ENCODE data around the gene NUDT9. TPM values are rescaled to one million over a fixed set of nuclear protein-coding genes. Genes with fewer than 3 reads are reported as not detected.
"Not testable (repeated sequence)": the region's sequence is repeated elsewhere in the genome, so short reads cannot be mapped to it uniquely, and the experiment has no call there.

Gene NUDT9
- total RNA-seq, 1 donor from 2014 or later, result 33.7 TPM

GRCh38 chr4:87392183-87392582 lies 30.2 kb upstream of the NUDT9 start:
- no peaks in the 10 kb centered on the region for H4K20me1 ChIP-seq (ENCODE audit: insufficient read depth, low read length)
- Mint-ChIP-seq H3K27me3 (ENCODE audit: low read depth, unreplicated experiment) (no peaks in the 10 kb centered on the region), H3K27ac (ENCODE audit: unreplicated experiment) (no peak overlapping the region), H3K9me3 (ENCODE audit: unreplicated experiment) (no peaks in the 10 kb centered on the region), H3K4me1 (ENCODE audit: low read depth, unreplicated experiment) (peaks cover 14% of the 10 kb centered on the region), H3K36me3 (ENCODE audit: low read depth, unreplicated experiment) (peaks cover 2% of the 10 kb centered on the region), H3K4me3 (ENCODE audit: unreplicated experiment) (no peak overlapping the region)
- no peaks in the 10 kb centered on the region for H3K36me3 ChIP-seq (ENCODE audit: insufficient read depth, low read length)
- H3K4me2 ChIP-seq (ENCODE audit: low read length), result no peak overlapping the region
- no peaks in the 10 kb centered on the region for H3K27me3 ChIP-seq (ENCODE audit: insufficient read depth, low read length)
- no peaks in the 10 kb centered on the region for H3K9me3 ChIP-seq (ENCODE audit: insufficient read depth, low read depth, low read length)
- H3K79me2 ChIP-seq (ENCODE audit: insufficient read depth, low read length), result peaks cover 10% of the 10 kb centered on the region
- no peak overlapping the region for H3K4me3 ChIP-seq (ENCODE audit: insufficient read depth, low read depth, low read length)
- H2AFZ ChIP-seq (ENCODE audit: low read depth, low read length), result no peak overlapping the region
- no peak overlapping the region for H3K9ac ChIP-seq (ENCODE audit: low read length)
- FAIRE-seq (no peak), DNase-seq (ENCODE audit: low read depth) (no peak)
- peaks cover 2% of the 10 kb centered on the region for H3K4me1 ChIP-seq (ENCODE audit: insufficient read depth, low read length)
- TF ChIP-seq, protein P1, sequence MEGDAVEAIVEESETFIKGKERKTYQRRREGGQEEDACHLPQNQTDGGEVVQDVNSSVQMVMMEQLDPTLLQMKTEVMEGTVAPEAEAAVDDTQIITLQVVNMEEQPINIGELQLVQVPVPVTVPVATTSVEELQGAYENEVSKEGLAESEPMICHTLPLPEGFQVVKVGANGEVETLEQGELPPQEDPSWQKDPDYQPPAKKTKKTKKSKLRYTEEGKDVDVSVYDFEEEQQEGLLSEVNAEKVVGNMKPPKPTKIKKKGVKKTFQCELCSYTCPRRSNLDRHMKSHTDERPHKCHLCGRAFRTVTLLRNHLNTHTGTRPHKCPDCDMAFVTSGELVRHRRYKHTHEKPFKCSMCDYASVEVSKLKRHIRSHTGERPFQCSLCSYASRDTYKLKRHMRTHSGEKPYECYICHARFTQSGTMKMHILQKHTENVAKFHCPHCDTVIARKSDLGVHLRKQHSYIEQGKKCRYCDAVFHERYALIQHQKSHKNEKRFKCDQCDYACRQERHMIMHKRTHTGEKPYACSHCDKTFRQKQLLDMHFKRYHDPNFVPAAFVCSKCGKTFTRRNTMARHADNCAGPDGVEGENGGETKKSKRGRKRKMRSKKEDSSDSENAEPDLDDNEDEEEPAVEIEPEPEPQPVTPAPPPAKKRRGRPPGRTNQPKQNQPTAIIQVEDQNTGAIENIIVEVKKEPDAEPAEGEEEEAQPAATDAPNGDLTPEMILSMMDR (IDR thresholded peaks at IDR 0.05; ENCODE audit: insufficient read depth, low read depth, low read length), result no peak
- no peak for TF ChIP-seq EZH2 (IDR thresholded peaks at IDR 0.05; ENCODE audit: insufficient read depth, low read length)
- H3K27ac ChIP-seq (ENCODE audit: low read depth, low read length), result no peak overlapping the region

- not testable (repeated sequence) for H3K36me3 ChIP-seq (ENCODE audit: insufficient read depth, low read length); H3K4me1 ChIP-seq (ENCODE audit: insufficient read depth, low read length); H3K79me2 ChIP-seq (ENCODE audit: insufficient read depth, low read length); H3K9me3 Mint-ChIP-seq (ENCODE audit: unreplicated experiment); H3K27ac ChIP-seq (ENCODE audit: low read depth, low read length); H3K4me1 Mint-ChIP-seq (ENCODE audit: low read depth, unreplicated experiment); H3K36me3 Mint-ChIP-seq (ENCODE audit: low read depth, unreplicated experiment); H3K27me3 Mint-ChIP-seq (ENCODE audit: low read depth, unreplicated experiment); H3K4me3 ChIP-seq (ENCODE audit: insufficient read depth, low read depth, low read length); H3K4me3 Mint-ChIP-seq (ENCODE audit: unreplicated experiment); H4K20me1 ChIP-seq (ENCODE audit: insufficient read depth, low read length); H3K27ac Mint-ChIP-seq (ENCODE audit: unreplicated experiment); H3K27me3 ChIP-seq (ENCODE audit: insufficient read depth, low read length); FAIRE-seq; H3K9ac ChIP-seq (ENCODE audit: low read length); H2AFZ ChIP-seq (ENCODE audit: low read depth, low read length); DNase-seq (ENCODE audit: low read depth); H3K4me2 ChIP-seq (ENCODE audit: low read length); H3K9me3 ChIP-seq (ENCODE audit: insufficient read depth, low read depth, low read length)
These were observed 27.3 kb upstream of the NUDT9 start for GRCh38 chr4:87395073-87395472.

- not testable (repeated sequence) for H3K4me3 Mint-ChIP-seq (ENCODE audit: unreplicated experiment); H2AFZ ChIP-seq (ENCODE audit: low read depth, low read length); H3K4me1 ChIP-seq (ENCODE audit: insufficient read depth, low read length); H3K27ac ChIP-seq (ENCODE audit: low read depth, low read length); H3K27ac Mint-ChIP-seq (ENCODE audit: unreplicated experiment); H3K9me3 ChIP-seq (ENCODE audit: insufficient read depth, low read depth, low read length); DNase-seq (ENCODE audit: low read depth); H3K4me1 Mint-ChIP-seq (ENCODE audit: low read depth, unreplicated experiment); H3K79me2 ChIP-seq (ENCODE audit: insufficient read depth, low read length); H3K36me3 ChIP-seq (ENCODE audit: insufficient read depth, low read length); H3K4me3 ChIP-seq (ENCODE audit: insufficient read depth, low read depth, low read length); H3K9me3 Mint-ChIP-seq (ENCODE audit: unreplicated experiment); H3K9ac ChIP-seq (ENCODE audit: low read length); H3K4me2 ChIP-seq (ENCODE audit: low read length); H3K36me3 Mint-ChIP-seq (ENCODE audit: low read depth, unreplicated experiment); FAIRE-seq; H3K27me3 ChIP-seq (ENCODE audit: insufficient read depth, low read length); H4K20me1 ChIP-seq (ENCODE audit: insufficient read depth, low read length); H3K27me3 Mint-ChIP-seq (ENCODE audit: low read depth, unreplicated experiment)
These were observed 26.5 kb upstream of the NUDT9 start for GRCh38 chr4:87395851-87396250.

DNA sequence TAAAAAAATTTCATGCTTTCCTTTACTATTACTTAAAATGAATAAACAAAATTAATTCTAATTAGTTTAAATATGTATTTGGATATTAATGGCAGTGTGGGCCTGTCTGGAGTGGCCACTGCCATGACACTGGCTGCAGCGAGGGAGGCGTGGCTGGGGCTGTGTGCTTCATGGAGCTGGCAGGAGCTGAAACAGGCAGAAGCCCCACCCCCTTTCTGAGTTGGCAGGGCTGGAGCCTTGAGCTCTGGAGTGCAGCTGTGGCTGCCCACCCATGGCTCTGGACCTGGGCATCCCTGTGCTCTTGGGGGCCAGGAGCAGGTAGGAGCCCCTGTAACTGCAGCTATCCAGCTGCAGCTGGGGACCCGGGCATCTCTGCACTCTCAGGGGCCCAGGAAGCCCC lies 23.2 kb upstream of the NUDT9 start:
- no peak overlapping the region for H3K27ac ChIP-seq (ENCODE audit: low read depth, low read length)
- no peaks in the 10 kb centered on the region for H3K27me3 ChIP-seq (ENCODE audit: insufficient read depth, low read length)
- no peak overlapping the region for H2AFZ ChIP-seq (ENCODE audit: low read depth, low read length)
- Mint-ChIP-seq H3K9me3 (ENCODE audit: unreplicated experiment) (peaks cover 12% of the 10 kb centered on the region), H3K4me3 (ENCODE audit: unreplicated experiment) (no peak overlapping the region), H3K27me3 (ENCODE audit: low read depth, unreplicated experiment) (no peaks in the 10 kb centered on the region), H3K27ac (ENCODE audit: unreplicated experiment) (no peak overlapping the region), H3K4me1 (ENCODE audit: low read depth, unreplicated experiment) (peaks cover 4% of the 10 kb centered on the region), H3K36me3 (ENCODE audit: low read depth, unreplicated experiment) (peaks cover 5% of the 10 kb centered on the region)
- no peaks in the 10 kb centered on the region for H3K4me1 ChIP-seq (ENCODE audit: insufficient read depth, low read length)
- no peak overlapping the region for H3K4me2 ChIP-seq (ENCODE audit: low read length)
- H3K9me3 ChIP-seq (ENCODE audit: insufficient read depth, low read depth, low read length), result peaks cover 8% of the 10 kb centered on the region
- no peaks in the 10 kb centered on the region for H4K20me1 ChIP-seq (ENCODE audit: insufficient read depth, low read length)
- no peak for TF ChIP-seq EZH2 (IDR thresholded peaks at IDR 0.05; ENCODE audit: insufficient read depth, low read length)
- TF ChIP-seq, protein P1 (IDR thresholded peaks at IDR 0.05; ENCODE audit: insufficient read depth, low read depth, low read length), result no peak
- no peaks in the 10 kb centered on the region for H3K36me3 ChIP-seq (ENCODE audit: insufficient read depth, low read length)
- no peak overlapping the region for H3K9ac ChIP-seq (ENCODE audit: low read length)
- DNase-seq (ENCODE audit: low read depth) (no peak), FAIRE-seq (no peak)
- no peak overlapping the region for H3K4me3 ChIP-seq (ENCODE audit: insufficient read depth, low read depth, low read length)
- no peaks in the 10 kb centered on the region for H3K79me2 ChIP-seq (ENCODE audit: insufficient read depth, low read length)

All from astrocyte (in vitro differentiated cells and primary cell).